ENCODE measurements around the gene MRPL33. TPM values are rescaled to one million over a fixed set of nuclear protein-coding genes. Genes with fewer than 3 reads are reported as not detected.

The MRPL33 gene
- total and polyA plus RNA-seq, 2 experiments from 2014 or later = 80.5 to 310 TPM

DNA sequence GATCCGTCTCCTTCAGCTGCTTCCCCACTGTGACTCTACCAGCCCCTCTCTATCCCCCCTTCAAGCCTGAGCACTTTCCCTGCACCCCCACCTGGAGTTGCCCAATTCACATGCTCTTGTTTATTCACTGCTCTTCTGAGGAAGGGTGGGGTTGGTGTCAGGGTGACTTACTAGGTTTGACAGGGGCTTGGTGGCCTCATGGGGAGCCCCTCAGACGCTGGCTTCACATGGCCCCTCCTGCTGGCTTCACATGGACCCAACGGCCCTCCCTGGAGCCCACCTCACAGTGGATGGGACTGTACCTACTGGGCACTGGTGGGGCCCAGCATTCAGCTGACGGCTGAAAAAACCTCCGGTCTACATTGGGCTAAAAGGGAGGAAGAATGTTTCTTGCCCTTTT, 16.7 kb upstream of the MRPL33 start:
- no peak overlapping the region for H3K4me2 ChIP-seq
- ATAC-seq = no peak
- Mint-ChIP-seq H3K4me1 (peaks cover 33% of the 10 kb centered on the region), H3K4me3 (0 out of 3 replicates have a peak overlapping the region, but pooled peaks have one; percentile 14), H3K9me3 (no peaks in the 10 kb centered on the region), H3K36me3 (ENCODE audit: low read depth) (peaks cover 27% of the 10 kb centered on the region), H3K27me3 (ENCODE audit: insufficient read depth, low read depth, poor library complexity) (peaks cover 10% of the 10 kb centered on the region), H3K27ac (0 out of 2 replicates have a peak overlapping the region, but pooled peaks have one; percentile 49)
- no peaks in the 10 kb centered on the region for H3K9me2 ChIP-seq (ENCODE audit: insufficient read depth)
- no peaks in the 10 kb centered on the region for H3K79me2 ChIP-seq (replicated peaks; ENCODE audit: insufficient read depth)
- no peaks in the 10 kb centered on the region for H4K20me1 ChIP-seq (replicated peaks; ENCODE audit: insufficient read depth)
- H3F3A ChIP-seq (replicated peaks; ENCODE audit: low read depth) = 0 out of 2 replicates have a peak, but pooled peaks cover 5% of the 10 kb centered on the region
- no peak for TF ChIP-seq POLR2AphosphoS5 (IDR thresholded peaks at IDR 0.05; ENCODE audit: low read depth)
- no peak for TF ChIP-seq EZH2phosphoT487 (IDR thresholded peaks at IDR 0.05; ENCODE audit: unreplicated experiment)
- TF ChIP-seq, protein P1, sequence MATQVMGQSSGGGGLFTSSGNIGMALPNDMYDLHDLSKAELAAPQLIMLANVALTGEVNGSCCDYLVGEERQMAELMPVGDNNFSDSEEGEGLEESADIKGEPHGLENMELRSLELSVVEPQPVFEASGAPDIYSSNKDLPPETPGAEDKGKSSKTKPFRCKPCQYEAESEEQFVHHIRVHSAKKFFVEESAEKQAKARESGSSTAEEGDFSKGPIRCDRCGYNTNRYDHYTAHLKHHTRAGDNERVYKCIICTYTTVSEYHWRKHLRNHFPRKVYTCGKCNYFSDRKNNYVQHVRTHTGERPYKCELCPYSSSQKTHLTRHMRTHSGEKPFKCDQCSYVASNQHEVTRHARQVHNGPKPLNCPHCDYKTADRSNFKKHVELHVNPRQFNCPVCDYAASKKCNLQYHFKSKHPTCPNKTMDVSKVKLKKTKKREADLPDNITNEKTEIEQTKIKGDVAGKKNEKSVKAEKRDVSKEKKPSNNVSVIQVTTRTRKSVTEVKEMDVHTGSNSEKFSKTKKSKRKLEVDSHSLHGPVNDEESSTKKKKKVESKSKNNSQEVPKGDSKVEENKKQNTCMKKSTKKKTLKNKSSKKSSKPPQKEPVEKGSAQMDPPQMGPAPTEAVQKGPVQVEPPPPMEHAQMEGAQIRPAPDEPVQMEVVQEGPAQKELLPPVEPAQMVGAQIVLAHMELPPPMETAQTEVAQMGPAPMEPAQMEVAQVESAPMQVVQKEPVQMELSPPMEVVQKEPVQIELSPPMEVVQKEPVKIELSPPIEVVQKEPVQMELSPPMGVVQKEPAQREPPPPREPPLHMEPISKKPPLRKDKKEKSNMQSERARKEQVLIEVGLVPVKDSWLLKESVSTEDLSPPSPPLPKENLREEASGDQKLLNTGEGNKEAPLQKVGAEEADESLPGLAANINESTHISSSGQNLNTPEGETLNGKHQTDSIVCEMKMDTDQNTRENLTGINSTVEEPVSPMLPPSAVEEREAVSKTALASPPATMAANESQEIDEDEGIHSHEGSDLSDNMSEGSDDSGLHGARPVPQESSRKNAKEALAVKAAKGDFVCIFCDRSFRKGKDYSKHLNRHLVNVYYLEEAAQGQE (IDR thresholded peaks at IDR 0.05; ENCODE audit: unreplicated experiment) = no peak
- TF ChIP-seq, protein P2, sequence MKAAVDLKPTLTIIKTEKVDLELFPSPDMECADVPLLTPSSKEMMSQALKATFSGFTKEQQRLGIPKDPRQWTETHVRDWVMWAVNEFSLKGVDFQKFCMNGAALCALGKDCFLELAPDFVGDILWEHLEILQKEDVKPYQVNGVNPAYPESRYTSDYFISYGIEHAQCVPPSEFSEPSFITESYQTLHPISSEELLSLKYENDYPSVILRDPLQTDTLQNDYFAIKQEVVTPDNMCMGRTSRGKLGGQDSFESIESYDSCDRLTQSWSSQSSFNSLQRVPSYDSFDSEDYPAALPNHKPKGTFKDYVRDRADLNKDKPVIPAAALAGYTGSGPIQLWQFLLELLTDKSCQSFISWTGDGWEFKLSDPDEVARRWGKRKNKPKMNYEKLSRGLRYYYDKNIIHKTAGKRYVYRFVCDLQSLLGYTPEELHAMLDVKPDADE (IDR thresholded peaks at IDR 0.05) = no peak
- TF ChIP-seq, protein P3, sequence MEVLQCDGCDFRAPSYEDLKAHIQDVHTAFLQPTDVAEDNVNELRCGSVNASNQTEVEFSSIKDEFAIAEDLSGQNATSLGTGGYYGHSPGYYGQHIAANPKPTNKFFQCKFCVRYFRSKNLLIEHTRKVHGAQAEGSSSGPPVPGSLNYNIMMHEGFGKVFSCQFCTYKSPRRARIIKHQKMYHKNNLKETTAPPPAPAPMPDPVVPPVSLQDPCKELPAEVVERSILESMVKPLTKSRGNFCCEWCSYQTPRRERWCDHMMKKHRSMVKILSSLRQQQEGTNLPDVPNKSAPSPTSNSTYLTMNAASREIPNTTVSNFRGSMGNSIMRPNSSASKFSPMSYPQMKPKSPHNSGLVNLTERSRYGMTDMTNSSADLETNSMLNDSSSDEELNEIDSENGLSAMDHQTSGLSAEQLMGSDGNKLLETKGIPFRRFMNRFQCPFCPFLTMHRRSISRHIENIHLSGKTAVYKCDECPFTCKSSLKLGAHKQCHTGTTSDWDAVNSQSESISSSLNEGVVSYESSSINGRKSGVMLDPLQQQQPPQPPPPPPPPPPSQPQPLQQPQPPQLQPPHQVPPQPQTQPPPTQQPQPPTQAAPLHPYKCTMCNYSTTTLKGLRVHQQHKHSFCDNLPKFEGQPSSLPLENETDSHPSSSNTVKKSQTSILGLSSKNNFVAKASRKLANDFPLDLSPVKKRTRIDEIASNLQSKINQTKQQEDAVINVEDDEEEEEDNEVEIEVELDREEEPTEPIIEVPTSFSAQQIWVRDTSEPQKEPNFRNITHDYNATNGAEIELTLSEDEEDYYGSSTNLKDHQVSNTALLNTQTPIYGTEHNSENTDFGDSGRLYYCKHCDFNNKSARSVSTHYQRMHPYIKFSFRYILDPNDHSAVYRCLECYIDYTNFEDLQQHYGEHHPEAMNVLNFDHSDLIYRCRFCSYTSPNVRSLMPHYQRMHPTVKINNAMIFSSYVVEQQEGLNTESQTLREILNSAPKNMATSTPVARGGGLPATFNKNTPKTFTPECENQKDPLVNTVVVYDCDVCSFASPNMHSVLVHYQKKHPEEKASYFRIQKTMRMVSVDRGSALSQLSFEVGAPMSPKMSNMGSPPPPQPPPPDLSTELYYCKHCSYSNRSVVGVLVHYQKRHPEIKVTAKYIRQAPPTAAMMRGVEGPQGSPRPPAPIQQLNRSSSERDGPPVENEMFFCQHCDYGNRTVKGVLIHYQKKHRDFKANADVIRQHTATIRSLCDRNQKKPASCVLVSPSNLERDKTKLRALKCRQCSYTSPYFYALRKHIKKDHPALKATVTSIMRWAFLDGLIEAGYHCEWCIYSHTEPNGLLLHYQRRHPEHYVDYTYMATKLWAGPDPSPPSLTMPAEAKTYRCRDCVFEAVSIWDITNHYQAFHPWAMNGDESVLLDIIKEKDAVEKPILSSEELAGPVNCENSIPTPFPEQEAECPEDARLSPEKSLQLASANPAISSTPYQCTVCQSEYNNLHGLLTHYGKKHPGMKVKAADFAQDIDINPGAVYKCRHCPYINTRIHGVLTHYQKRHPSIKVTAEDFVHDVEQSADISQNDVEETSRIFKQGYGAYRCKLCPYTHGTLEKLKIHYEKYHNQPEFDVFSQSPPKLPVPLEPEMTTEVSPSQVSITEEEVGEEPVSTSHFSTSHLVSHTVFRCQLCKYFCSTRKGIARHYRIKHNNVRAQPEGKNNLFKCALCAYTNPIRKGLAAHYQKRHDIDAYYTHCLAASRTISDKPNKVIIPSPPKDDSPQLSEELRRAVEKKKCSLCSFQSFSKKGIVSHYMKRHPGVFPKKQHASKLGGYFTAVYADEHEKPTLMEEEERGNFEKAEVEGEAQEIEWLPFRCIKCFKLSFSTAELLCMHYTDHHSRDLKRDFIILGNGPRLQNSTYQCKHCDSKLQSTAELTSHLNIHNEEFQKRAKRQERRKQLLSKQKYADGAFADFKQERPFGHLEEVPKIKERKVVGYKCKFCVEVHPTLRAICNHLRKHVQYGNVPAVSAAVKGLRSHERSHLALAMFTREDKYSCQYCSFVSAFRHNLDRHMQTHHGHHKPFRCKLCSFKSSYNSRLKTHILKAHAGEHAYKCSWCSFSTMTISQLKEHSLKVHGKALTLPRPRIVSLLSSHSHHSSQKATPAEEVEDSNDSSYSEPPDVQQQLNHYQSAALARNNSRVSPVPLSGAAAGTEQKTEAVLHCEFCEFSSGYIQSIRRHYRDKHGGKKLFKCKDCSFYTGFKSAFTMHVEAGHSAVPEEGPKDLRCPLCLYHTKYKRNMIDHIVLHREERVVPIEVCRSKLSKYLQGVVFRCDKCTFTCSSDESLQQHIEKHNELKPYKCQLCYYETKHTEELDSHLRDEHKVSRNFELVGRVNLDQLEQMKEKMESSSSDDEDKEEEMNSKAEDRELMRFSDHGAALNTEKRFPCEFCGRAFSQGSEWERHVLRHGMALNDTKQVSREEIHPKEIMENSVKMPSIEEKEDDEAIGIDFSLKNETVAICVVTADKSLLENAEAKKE (CRISPR knock-in tag; IDR thresholded peaks at IDR 0.05) = no peak
- no peak for DNase-seq (ENCODE audit: low spot score)
- H3K4me3 ChIP-seq = no peak overlapping the region
- H3K4me1 ChIP-seq (ENCODE audit: insufficient read depth) = peaks cover 13% of the 10 kb centered on the region
- H2AFZ ChIP-seq = no peak overlapping the region
- no peaks in the 10 kb centered on the region for H3K36me3 ChIP-seq (ENCODE audit: insufficient read depth)
- no peaks in the 10 kb centered on the region for H3K27me3 ChIP-seq (ENCODE audit: insufficient read depth)
- H3K27ac ChIP-seq (ENCODE audit: low read depth) = no peak overlapping the region
